SHP77 treated with DMSO at 0.1 percent for 48 hours (cell line): ENCODE results near the gene ASB4.
A peak's percentile ranks its signal among the peaks of the same experiment; 100 is the strongest.

Experiments used
- DNase-seq: peaks from one replicate; lab custom pipeline; 2025; lab: John Stamatoyannopoulos, UW

Gene ASB4

GRCh38 chr7:95526128-95526738, 40.5 kb downstream of the ASB4 start:
- no peak for DNase-seq

- DNase-seq, result peak; percentile 63
These were observed 41.5 kb downstream of the ASB4 start for GRCh38 chr7:95527033-95527775.

- peak; percentile 11 for DNase-seq
These were observed 42.1 kb downstream of the ASB4 start for GRCh38 chr7:95527776-95528250.

GRCh38 chr7:95529701-95530100, 44.0 kb downstream of the ASB4 start:
- no peak for DNase-seq

DNA sequence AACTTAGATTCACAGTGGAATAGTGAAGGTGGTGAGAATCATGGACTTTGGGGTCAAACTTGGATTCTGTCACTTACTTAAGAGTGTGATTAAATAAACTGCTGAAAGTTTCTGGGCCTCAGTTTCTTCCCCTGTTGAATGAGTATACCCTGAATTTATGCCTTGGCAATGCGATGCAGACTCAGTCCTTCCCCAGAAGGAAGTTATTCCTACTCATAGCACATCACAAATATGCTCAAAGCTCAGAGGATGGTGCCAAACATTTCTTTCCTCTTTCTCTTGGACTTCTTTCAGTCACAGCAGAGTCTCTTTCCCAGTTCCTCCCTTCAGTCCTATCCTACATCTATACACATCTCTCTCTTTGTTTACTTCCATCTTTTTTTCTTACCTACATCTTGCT, 45.1 kb downstream of the ASB4 start:
- DNase-seq, result no peak

- DNase-seq, result no peak
These were observed 46.0 kb downstream of the ASB4 start for GRCh38 chr7:95531605-95532219.

- no peak for DNase-seq
These were observed 49.1 kb downstream of the ASB4 start for GRCh38 chr7:95534796-95535195.

GRCh38 chr7:95535662-95536061, 49.9 kb downstream of the ASB4 start:
- DNase-seq, result no peak

DNA sequence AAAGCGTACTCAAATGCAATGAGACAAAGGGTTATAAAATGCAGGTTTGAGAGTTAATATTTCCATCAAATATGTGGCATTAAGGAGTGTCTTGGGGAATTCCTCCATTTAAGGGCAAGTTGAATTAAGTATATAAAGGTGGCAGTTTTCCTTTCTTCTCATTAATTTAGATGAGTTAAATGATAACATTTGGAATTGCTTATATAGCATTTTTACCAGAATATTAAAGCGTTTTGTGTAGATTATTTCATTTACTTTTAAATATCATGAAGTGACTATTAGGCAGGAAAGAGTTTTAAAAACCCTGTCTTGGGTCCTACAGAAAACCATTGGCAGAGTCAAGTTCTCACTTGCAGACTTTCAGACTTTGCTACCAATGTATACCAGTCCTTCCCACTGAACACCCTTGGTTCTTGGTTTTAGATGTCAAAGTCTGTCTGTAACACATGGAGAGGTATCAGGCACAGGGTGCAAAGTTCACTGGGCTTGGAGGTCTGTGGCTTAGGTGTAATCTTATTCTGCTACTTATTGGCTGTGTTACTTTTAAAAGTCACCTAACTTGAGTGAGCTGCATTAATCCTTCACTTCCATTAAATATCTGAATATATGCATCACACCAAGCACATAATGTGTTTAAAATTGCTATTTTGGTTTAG, 51.0 kb downstream of the ASB4 start:
- no peak for DNase-seq

- no peak for DNase-seq
These were observed 51.7 kb downstream of the ASB4 start for GRCh38 chr7:95537468-95537867.

DNA sequence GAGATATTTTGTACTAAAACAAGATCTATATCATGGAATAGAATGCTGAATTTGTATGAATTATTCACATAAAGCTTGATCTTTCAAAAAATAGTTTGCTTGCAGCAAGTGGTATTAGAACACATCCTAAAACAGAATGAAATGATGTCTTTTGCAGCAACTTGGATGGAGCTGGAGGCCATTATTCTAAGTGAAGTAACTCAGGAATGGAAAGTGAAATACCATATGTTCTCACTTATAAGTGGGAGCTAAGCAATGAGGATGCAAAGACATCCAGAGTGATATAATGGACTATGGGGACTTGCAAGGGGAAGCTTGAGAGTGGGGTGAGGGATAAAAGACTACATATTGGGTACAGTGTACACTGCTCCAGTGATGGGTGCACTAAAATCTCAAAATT, 53.7 kb downstream of the ASB4 start:
- no peak for DNase-seq

DNA sequence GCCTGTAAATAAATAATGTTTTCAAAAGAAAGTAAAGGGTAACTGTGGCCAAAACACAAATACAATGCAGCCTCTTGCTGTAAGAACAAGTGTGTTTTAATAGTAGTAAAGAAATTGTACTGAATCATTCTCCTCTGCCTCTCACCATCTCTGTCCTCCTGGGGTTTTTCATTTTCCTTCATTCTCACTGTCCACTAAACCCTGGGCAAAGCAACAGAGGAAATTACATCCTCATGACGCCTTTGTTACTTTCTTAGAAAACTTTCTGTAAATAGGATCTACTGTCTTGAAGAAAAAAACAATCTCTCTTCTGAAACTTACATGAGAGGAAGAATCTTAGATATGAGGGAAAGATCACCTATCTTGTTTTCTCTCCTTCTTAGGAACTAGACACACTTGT, 54.6 kb downstream of the ASB4 start:
- no peak for DNase-seq

GRCh38 chr7:95543312-95543711, 57.6 kb downstream of the ASB4 start:
- DNase-seq, result no peak

GRCh38 chr7:95544171-95544570, 58.4 kb downstream of the ASB4 start:
- DNase-seq, result no peak

DNA sequence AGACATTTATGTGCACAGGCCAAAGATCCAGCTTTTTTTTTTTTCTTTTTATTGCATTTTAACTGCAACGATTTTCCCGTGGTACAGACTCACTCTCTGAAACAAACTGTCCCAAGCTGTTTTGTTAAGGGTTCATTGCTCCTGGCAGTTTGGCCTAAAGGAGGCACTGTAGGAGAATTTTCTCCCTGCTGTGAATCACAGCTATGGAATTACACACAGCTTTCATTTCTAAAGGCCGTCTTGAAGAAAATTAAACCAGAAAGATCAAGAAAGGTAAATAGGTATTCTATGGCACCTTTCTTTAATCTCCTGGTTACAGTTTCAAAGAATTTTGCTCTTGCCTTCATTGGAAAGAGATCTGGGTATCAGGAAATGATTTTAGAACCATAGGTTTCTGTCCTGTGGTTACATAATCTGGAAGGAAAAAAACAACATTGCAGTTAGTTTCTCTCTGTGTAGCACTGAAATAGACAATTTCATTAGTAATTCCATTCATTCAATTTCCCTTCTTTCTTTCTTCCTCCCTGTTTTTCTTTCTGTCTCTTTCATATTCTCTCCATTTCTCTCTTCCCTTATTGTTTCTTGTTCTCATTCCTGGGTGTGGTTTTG, 59.4 kb downstream of the ASB4 start:
- peak; percentile 17 for DNase-seq

DNA sequence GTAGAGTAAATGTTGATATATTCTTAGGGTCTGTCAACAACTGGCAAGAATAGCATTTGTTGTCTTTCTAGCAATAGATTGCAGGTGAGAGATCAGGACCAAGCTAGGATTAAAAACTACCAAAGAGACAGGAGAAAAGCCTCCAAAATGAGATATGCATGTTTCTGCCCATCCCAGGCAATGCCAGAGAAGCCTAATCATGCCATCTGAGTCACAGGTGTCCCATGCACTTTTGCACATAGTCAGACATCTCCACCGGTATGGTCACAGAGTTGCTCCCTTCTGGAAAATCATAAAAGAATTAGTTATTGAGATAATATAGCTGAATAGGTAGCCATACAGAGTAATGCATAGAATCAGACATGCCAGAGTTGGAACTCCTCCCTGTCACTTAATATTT, 59.9 kb downstream of the ASB4 start:
- DNase-seq, result no peak

DNA sequence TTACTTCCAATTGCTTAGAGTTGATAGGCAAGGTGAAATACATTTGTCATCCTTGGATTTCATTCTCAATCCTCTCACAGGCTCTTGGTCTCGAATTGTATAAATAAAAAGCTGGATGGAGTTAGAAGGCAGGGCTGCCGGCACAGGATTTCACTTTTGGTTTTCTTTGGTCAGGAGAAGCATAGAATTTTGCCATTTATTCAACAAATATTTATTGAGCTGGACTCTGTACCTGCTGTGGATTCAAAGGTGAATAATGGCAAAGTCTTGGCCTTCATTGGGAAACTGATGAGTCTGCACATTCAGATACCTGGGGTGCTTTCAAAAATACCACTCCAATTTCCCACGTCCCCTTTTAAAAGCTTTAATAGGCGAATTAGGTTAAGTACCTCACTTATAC, 60.9 kb downstream of the ASB4 start:
- no peak for DNase-seq

DNA sequence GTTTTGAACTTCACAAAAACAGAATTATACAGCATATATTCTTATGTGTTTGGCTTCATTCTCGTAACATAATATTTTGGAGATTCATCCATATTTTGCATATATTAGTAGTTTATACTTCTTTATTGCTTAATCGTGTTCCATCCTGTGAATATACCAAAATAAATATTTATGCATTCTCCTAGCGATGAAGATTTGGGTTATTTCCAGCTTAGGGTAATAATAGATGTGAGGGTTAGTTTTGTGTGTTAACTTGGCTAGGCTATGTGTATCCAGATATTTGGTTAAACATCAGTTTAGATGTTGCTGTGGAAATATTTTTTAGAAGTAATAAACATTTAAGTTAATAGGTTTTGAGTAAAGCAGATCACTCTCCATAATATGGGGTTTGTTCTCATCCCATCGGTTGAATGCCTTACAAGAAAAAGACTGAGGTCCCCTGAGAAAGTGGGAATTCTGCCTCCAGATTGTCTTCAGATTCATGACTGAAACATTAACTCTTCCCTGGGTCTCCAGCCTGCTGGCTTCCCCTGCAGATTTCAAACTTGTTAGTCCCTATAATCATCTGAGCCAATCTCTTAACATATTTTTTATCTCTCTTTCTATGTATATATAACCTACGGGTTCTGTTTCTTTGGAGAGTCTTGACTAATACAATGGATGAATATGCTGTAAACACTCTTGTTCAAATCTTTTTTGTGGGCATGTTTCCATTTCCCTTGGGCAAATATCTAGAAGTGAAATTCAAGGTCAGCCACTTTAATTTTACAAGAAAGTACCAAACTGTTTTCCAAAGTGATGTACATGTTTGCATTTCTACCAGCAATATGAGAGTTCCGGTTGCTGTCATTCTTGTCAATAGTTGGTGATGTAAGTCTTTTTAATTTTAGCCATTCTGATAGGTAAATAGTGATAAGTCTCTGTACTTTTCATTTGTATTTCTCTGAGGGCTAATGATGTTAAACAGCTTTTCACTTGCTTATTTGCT, 61.9 kb downstream of the ASB4 start:
- no peak for DNase-seq

- no peak for DNase-seq
These were observed 64.2 kb downstream of the ASB4 start for GRCh38 chr7:95549818-95550529.

GRCh38 chr7:95550546-95550945, 64.8 kb downstream of the ASB4 start:
- DNase-seq, result no peak
